Fibroblast of pulmonary artery (primary cell): ENCODE results near the gene PSMD9.
A peak's percentile ranks its signal among the peaks of the same experiment; 100 is the strongest.

ENCODE experiments used
- DNase-seq: peaks from one replicate; pipeline ENCODE4 v3.0.0-alpha.2; 2010; ENCODE audit warnings: low read depth
- H3K4me3 ChIP-seq: replicated peaks from 2 replicates; pipeline ENCODE4 v1.5.1; 2011; ENCODE audit warnings: low read depth, mild to moderate bottlenecking, control low read depth, low read length, moderate library complexity
- TF ChIP-seq, protein P1 (sequence below): IDR thresholded peaks from 2 replicates; pipeline ENCODE4 v1.5.1; 2011; ENCODE audit warnings: mild to moderate bottlenecking, control low read depth, low read length, inconsistent platforms; ENCODE audit errors: missing control alignments

The PSMD9 gene

DNA sequence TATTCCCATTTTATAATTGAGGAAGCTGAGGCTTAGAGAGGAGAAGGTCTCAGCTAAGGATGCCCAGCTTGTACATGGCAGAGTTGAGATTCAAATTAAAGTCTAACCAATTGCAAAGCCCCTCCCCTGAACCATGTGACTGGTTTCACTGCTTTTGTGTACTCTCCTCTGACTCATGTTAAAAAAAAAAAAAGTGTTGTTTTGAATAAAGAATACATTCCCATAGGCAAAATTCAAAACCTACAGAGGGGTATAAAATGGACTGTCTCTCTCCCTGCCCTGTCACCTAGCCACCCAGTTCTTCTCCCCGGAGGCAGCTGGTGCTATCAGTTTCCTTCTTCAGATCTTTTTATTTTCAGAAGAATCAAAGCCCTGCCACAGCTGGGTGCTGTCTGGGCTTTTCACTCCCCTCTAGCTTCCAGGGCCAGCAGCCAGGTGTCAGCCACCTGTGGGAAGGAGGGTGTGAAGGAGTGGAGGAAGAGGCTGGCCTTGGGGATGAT lies 5.4 kb downstream of the PSMD9 start:
- TF ChIP-seq, protein P1, sequence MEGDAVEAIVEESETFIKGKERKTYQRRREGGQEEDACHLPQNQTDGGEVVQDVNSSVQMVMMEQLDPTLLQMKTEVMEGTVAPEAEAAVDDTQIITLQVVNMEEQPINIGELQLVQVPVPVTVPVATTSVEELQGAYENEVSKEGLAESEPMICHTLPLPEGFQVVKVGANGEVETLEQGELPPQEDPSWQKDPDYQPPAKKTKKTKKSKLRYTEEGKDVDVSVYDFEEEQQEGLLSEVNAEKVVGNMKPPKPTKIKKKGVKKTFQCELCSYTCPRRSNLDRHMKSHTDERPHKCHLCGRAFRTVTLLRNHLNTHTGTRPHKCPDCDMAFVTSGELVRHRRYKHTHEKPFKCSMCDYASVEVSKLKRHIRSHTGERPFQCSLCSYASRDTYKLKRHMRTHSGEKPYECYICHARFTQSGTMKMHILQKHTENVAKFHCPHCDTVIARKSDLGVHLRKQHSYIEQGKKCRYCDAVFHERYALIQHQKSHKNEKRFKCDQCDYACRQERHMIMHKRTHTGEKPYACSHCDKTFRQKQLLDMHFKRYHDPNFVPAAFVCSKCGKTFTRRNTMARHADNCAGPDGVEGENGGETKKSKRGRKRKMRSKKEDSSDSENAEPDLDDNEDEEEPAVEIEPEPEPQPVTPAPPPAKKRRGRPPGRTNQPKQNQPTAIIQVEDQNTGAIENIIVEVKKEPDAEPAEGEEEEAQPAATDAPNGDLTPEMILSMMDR: no peak
- peak; percentile 74 for DNase-seq
- no peak overlapping the region for H3K4me3 ChIP-seq

GRCh38 chr12:121894633-121895032 lies 6.0 kb downstream of the PSMD9 start:
- DNase-seq: peak; percentile 64
- TF ChIP-seq, protein P1: peak; percentile 33
- no peak overlapping the region for H3K4me3 ChIP-seq

DNA sequence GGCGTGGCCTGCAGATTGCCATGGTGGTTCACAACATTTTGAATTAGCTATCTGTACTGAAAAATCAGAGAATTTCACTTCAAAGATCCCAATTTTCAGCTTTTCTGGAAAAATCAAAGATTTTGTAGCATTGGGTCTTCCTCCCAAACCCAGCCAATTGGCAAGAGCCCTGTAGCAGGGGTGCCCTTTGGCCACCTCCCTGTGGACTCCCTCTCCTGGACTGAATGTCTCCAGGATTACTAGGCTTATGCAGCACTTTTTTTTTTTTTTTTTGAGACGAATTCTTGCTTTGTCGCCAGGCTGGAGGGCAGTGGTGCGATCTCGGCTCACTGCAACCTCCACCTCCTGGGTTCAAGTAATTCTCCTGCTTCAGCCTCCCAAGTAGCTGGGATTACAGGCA lies 9.7 kb downstream of the PSMD9 start:
- no peak overlapping the region for H3K4me3 ChIP-seq
- DNase-seq: no peak
- TF ChIP-seq, protein P1: no peak

DNA sequence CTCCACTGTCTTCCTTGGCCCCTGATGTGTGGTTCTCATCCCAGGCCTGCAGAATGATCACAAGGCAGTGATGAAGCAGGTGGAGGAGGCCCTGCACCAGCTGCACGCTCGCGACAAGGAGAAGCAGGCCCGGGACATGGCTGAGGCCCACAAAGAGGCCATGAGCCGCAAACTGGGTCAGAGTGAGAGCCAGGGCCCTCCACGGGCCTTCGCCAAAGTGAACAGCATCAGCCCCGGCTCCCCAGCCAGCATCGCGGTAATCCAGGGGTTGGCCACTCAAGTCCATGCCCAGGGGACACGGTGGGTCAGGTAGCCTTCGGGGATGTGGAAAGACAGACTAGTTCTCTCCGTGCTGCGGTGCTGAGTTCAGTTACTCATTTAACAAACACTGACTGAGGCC lies 11.0 kb downstream of the PSMD9 start:
- H3K4me3 ChIP-seq: no peak overlapping the region
- no peak for DNase-seq
- TF ChIP-seq, protein P1: no peak

GRCh38 chr12:121903202-121903601 lies 14.6 kb downstream of the PSMD9 start:
- H3K4me3 ChIP-seq: no peak overlapping the region
- DNase-seq: no peak
- TF ChIP-seq, protein P1: no peak

GRCh38 chr12:121905746-121906145 lies 17.2 kb downstream of the PSMD9 start:
- no peak for DNase-seq
- TF ChIP-seq, protein P1: no peak
- H3K4me3 ChIP-seq: no peak overlapping the region

DNA sequence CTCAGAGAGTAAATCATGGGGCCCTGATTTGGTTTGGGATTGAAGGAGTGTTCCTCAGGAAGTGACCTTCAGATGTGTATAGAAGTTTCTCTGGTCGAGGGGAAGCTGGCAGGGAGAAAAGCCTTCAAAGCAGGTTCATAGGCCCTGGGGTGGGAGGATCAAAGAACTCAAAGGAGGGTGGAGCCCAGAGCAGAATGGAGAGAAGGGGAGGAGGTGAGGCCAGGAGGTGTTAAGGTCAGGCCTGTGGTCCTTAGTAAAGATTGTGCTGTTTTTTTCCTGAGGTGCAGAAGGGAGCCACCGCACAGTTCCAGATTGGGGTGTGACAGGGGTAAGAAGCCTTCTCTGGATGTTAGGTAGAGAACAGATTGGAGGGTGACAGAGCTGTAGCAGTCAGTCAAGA lies 20.1 kb downstream of the PSMD9 start:
- TF ChIP-seq, protein P1: no peak
- no peak for DNase-seq
- no peak overlapping the region for H3K4me3 ChIP-seq
